T47D (cell line): ENCODE measurements around the gene TGFBR3L.
A peak's percentile ranks its signal among the peaks of the same experiment; 100 is the strongest.
"Not testable (repeated sequence)": the region's sequence is repeated elsewhere in the genome, so short reads cannot be mapped to it uniquely, and the experiment has no call there.

Experiments
- DNase-seq, 2 experiments: peaks; one replicate each; pipeline versions ENCODE4 v3.0.0 to v3.0.0-alpha.2; 2011 to 2012; ENCODE audit warnings: low read depth in 1 of 2, low spot score in 1 of 2
- JUND ChIP-seq: IDR thresholded peaks from 2 replicates; pipeline ENCODE4 v1.6.1; 2012; ENCODE audit warnings: low read depth
- in situ Hi-C: cut with HindIII; loops from 2 replicates; pipeline ENCODE4 v1.10.0; 2016; ENCODE audit warnings: low sequenced_read_pairs, low pct_unique_long_range_greater_than_20kb

The TGFBR3L gene

GRCh38 chr19:7926021-7926726 is 11.5 kb downstream of the TGFBR3L start, which contains the start of gene CTXN1:
CTXN1 (minus strand) TSS chr19:7926135; CDS start chr19:7925538, 597 bp downstream.
- in situ Hi-C loops = no loop called here
- no peak for TF ChIP-seq JUND
- peak; percentile 69 to 80 for DNase-seq

GRCh38 chr19:7926727-7927604 is 12.3 kb downstream of the TGFBR3L start:
- in situ Hi-C loops = no loop called here
- no peak for DNase-seq
- TF ChIP-seq JUND = no peak

DNA sequence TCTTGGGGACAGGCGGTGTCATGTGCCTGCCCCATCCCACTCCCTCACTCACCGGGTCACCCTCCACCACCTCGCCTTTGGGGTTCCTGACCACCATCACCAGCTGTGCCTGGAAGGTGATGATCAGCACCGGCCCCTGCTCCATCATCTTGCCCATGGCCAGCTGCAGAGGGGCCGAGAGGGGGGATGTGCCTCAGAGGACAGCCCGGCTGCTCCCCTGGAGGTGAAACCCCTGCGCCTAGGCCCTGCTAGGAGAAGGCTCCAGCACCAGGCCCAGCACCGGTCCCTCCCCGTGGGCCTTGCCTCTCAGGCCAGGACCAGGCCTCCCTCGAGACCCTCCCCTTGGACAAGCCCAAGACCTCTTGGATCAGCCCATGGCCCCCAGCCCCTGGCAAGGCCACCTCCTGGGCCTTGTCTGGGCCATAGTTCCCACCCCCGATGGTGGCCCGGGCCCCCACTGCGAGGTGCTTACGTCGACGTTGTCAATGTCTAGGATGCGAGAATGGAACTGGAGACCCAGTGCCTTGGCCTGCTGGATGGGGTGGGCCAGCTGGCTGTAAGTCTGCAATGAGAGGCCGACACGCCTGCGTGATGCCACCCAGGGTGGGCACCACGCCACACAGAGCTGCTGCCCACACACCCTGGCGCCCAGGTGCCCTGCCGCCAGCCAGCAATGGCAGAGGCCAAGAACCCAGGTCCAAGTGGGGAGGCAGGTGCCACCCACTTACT is 13.1 kb downstream of the TGFBR3L start:
- no peak for TF ChIP-seq JUND
- DNase-seq = no peak
- in situ Hi-C loops = no loop called here

- no peak for TF ChIP-seq JUND
- in situ Hi-C loops = no loop called here
- no peak for DNase-seq
Observed at GRCh38 chr19:7928334-7928706, 13.7 kb downstream of the TGFBR3L start.

- DNase-seq = no peak
- no peak for TF ChIP-seq JUND
- in situ Hi-C loops = no loop called here
Observed at GRCh38 chr19:7928741-7929701, 14.4 kb downstream of the TGFBR3L start.

DNA sequence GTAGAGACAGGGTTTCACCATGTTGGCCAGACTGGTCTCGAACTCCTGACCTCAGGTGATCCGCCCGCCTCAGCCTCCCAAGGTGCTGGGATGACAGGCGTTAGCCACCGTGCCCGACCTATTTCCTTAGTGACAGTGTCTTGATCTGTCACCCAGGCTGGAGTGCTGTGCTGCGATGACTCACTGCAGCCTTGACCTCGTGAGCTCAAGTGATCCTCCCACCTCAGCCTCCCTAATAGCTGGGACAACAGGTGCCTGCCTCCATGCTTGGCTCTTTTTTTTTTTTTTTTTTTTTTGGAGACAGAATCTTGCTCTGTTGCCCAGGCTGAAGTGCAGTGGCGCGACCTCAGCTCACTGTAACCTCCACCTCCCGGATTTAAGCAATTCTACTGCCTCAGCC is 15.4 kb downstream of the TGFBR3L start:
- DNase-seq, in situ Hi-C loops: not testable (repeated sequence)

- no peak for TF ChIP-seq JUND
- in situ Hi-C loops = no loop called here
Observed at GRCh38 chr19:7930765-7931164, 16.1 kb downstream of the TGFBR3L start.

GRCh38 chr19:7931221-7932061 is 16.8 kb downstream of the TGFBR3L start:
- in situ Hi-C loops = no loop called here
- no peak for DNase-seq
- no peak for TF ChIP-seq JUND

More at GRCh38 chr19:7930765-7931164, 16.1 kb downstream of the TGFBR3L start:
- no peak for DNase-seq

- no peak for DNase-seq
- no peak for TF ChIP-seq JUND
- in situ Hi-C loops = no loop called here
Observed at GRCh38 chr19:7932276-7932929, 17.8 kb downstream of the TGFBR3L start.

DNA sequence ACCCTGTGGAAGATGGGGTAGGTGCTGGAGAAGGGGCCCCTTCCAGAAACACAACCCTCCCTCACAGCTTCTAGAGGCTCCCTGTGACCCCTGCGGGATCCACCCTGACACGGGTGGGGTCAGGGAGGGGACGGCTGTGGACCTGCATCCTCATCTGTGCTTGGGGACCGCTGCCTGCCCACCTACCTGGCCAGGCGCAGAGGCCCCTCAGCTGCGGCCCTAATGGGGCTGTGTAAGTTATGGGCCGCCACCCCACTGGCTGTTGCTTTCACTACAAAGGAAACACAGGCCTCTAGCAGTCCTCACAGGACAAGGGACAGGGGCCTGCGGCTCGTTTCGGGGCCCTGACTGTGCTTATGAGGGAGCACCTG is 18.3 kb downstream of the TGFBR3L start:
- no peak for TF ChIP-seq JUND
- no peak for DNase-seq
- in situ Hi-C loops = no loop called here

DNA sequence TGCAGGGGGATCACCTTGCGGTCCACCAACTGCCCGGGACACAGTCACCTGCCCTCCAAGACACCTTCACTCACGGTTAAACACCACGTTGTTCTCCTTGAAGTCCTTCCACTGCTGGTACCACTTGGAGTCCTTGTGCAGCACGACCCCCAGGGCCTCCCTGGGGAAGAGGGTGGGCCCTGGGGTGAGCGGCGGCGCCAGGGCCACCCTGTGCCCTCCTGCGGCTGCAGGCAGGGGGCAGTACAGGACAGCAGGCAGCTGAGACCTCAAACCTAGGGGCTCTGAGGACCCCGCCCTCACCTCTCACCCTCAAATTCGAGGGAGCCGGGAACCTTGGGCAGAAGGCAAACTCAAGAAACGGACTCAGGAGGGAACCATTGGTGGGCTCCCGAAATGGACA is 18.8 kb downstream of the TGFBR3L start:
- in situ Hi-C loops = no loop called here
- TF ChIP-seq JUND = no peak
- DNase-seq = no peak
